NT2/D1 (cell line): ENCODE data around the gene RNU6-9.

Source experiments
- SUZ12 ChIP-seq: IDR thresholded peaks from 2 replicates; pipeline ENCODE4 v1.6.1; 2011; ENCODE audit not compliant: insufficient read length, insufficient read depth; ENCODE audit errors: extremely low read depth
- YY1 ChIP-seq: IDR thresholded peaks from 2 replicates; pipeline ENCODE4 v1.6.1; 2011; ENCODE audit not compliant: insufficient read length, insufficient read depth

- no peak for TF ChIP-seq SUZ12
- no peak for TF ChIP-seq YY1
Measured at GRCh38 chr19:858284-858683, 35.0 kb upstream of the RNU6-9 start.
